ENCODE measurements around the gene ADGRV1.

The ADGRV1 gene

GRCh38 chr5:90939211-90939610 lies 380.6 kb downstream of the ADGRV1 start:
- Histone ChIP-seq H3K4me3 (no peak overlapping the region), H3K27ac (no peak overlapping the region)
- DNase-seq (ENCODE audit: low spot score): no peak
- no peak for TF ChIP-seq CTCF (IDR thresholded peaks at IDR 0.05)

GRCh38 chr5:90940227-90940995 lies 381.8 kb downstream of the ADGRV1 start:
- no peak for TF ChIP-seq CTCF (IDR thresholded peaks at IDR 0.05)
- no peak overlapping the region for H3K4me3 ChIP-seq
- no peak overlapping the region for H3K27ac ChIP-seq
- no peak for DNase-seq (ENCODE audit: low spot score)

- H3K27ac ChIP-seq: no peak overlapping the region
- TF ChIP-seq CTCF (IDR thresholded peaks at IDR 0.05): no peak
- no peak for DNase-seq (ENCODE audit: low spot score)
- no peak overlapping the region for H3K4me3 ChIP-seq
These were observed 382.6 kb downstream of the ADGRV1 start for GRCh38 chr5:90941002-90941720.

- TF ChIP-seq CTCF (IDR thresholded peaks at IDR 0.05): no peak
- Histone ChIP-seq H3K4me3 (no peak overlapping the region), H3K27ac (no peak overlapping the region)
- no peak for DNase-seq (ENCODE audit: low spot score)
These were observed 385.5 kb downstream of the ADGRV1 start for GRCh38 chr5:90944116-90944515.

- no peak for TF ChIP-seq CTCF (IDR thresholded peaks at IDR 0.05)
- no peak overlapping the region for H3K27ac ChIP-seq
- no peak for DNase-seq (ENCODE audit: low spot score)
- no peak overlapping the region for H3K4me3 ChIP-seq
These were observed 389.1 kb downstream of the ADGRV1 start for GRCh38 chr5:90947667-90948066.

- no peak overlapping the region for H3K4me3 ChIP-seq
- no peak for DNase-seq (ENCODE audit: low spot score)
- TF ChIP-seq CTCF (IDR thresholded peaks at IDR 0.05): no peak
- no peak overlapping the region for H3K27ac ChIP-seq
These were observed 390.4 kb downstream of the ADGRV1 start for GRCh38 chr5:90948969-90949368.
